ENCODE data around the gene LPAR2. TPM values are rescaled to one million over a fixed set of nuclear protein-coding genes. Genes with fewer than 3 reads are reported as not detected.

The LPAR2 gene
- total and polyA plus RNA-seq, 10 of the 15 experiments (the other 5 are each of a cell fraction or from before 2014, with no cell fraction given): 0.98 to 23.8 (median 10.2) TPM

- peaks cover 4% of the 10 kb centered on the region; the same call in 1 of the 2 replicates for H3K4me1 ChIP-seq (ENCODE audit: control insufficient read depth, insufficient read depth, low read length)
- CTCF ChIA-PET: interaction anchor here (2.8 to 3.5 kb wide), 2 partner anchors 16 to 127 kb away, joined by 10 to 28 read pairs; partner anchors contain the start of gene GMIP
- SMC1A ChIA-PET (ENCODE audit: uncharacterized antibody, unreplicated experiment): interaction anchor here (0.8 kb wide), 1 partner anchor 16 kb away, joined by 3 read pairs; the partner anchor contains the start of gene GMIP
- H3K36me3 ChIP-seq (ENCODE audit: control insufficient read depth in 2 of 2, insufficient read depth in 2 of 2, low read length in 1 of 2): peaks cover 30 to 37% of the 10 kb centered on the region in 2 experiments
- 96% methylated on average over 17 of the region's 17 CpGs for WGBS (ENCODE audit: insufficient coverage, insufficient replicate concordance, low lambda C conversion rate, missing lambda C conversion rate)
- no peak overlapping the region for H3K27ac ChIP-seq (ENCODE audit: control insufficient read depth, insufficient read depth)
- H3K4me2 ChIP-seq (ENCODE audit: control insufficient read depth, insufficient read depth): peak overlapping the region; percentile 31; the same call in 1 of the 2 replicates
- POLR2A ChIA-PET: no interaction called here
- H3K79me2 ChIP-seq (ENCODE audit: control insufficient read depth, insufficient read depth, low read length): peaks cover 40% of the 10 kb centered on the region
- no peaks in the 10 kb centered on the region for H4K20me1 ChIP-seq (ENCODE audit: control insufficient read depth, insufficient read depth)
- ATAC-seq (no peak), FAIRE-seq (no peak), DNase-seq (ENCODE audit: low read depth, low spot score) (no peak)
- TF ChIP-seq CBX3 (IDR thresholded peaks at IDR 0.05; ENCODE audit: borderline replicate concordance, low read depth) (no peak), ZNF207 (IDR thresholded peaks at IDR 0.05; ENCODE audit: borderline replicate concordance) (no peak), ASH2L (IDR thresholded peaks at IDR 0.05; ENCODE audit: borderline replicate concordance, low read depth) (no peak), POU2F2 (IDR thresholded peaks at IDR 0.05; ENCODE audit: borderline replicate concordance, low read depth, low read length) (no peak), SMAD1 (IDR thresholded peaks at IDR 0.05; ENCODE audit: low read depth, partially characterized antibody) (no peak), CTCF (IDR thresholded peaks at IDR 0.05 in 2 of 3, conservative IDR thresholded peaks at IDR 0.05 in 1 of 3; ENCODE audit: control insufficient read depth in 2 of 3, extremely low read depth in 1 of 3, insufficient read depth in 1 of 3, low read depth in 3 of 3, low read length in 3 of 3) (no peak), GABPA (IDR thresholded peaks at IDR 0.05; ENCODE audit: low read depth) (no peak), WRNIP1 (IDR thresholded peaks at IDR 0.05; ENCODE audit: borderline replicate concordance, low read depth, low read length) (no peak), SPI1 (IDR thresholded peaks at IDR 0.05; ENCODE audit: borderline replicate concordance, insufficient read depth, low read depth, low read length) (no peak)
- H3K27me3 ChIP-seq (replicated peaks in 1 of 2; ENCODE audit: control insufficient read depth in 2 of 2, insufficient read depth in 2 of 2, low read length in 1 of 2): no peaks in the 10 kb centered on the region
- RAD21 ChIA-PET (ENCODE audit: unreplicated experiment): no interaction called here
- H2AFZ ChIP-seq (ENCODE audit: control insufficient read depth, low read depth, low read length): no peak overlapping the region
- BruUV-seq (replicated peaks): no TSS peak
- no peaks in the 10 kb centered on the region for H3K9me3 ChIP-seq (replicated peaks; ENCODE audit: control insufficient read depth, insufficient read depth, low read length)
- in situ Hi-C loops (cut with MboI): loop anchor here (10.0 kb wide), 1 partner anchor 1365 kb away; the partner anchor contains the start of gene ZNF430
- intact Hi-C loops (cut with micrococcal nuclease; ENCODE audit: unreplicated experiment): loop anchor here (5.0 to 10.0 kb wide), 2 partner anchors 163 to 245 kb away; partner anchors contain the start of genes ZNF506 and ZNF93
- no peak overlapping the region; the same call in 1 of the 2 replicates for H3K9ac ChIP-seq (ENCODE audit: control insufficient read depth, insufficient read depth, low read length)
- H3K4me3 ChIP-seq: no peak overlapping the region
Observed at GRCh38 chr19:19659646-19660245, 31.7 kb upstream of the LPAR2 start.

Measured in GM12878 (cell line).